ENCODE data around the gene EXD1. TPM values are rescaled to one million over a fixed set of nuclear protein-coding genes. Genes with fewer than 3 reads are reported as not detected.

Gene EXD1
- total and polyA plus RNA-seq, 9 of the 15 experiments (the other 6 are each of a cell fraction or from before 2014, with no cell fraction given) = not detected

DNA sequence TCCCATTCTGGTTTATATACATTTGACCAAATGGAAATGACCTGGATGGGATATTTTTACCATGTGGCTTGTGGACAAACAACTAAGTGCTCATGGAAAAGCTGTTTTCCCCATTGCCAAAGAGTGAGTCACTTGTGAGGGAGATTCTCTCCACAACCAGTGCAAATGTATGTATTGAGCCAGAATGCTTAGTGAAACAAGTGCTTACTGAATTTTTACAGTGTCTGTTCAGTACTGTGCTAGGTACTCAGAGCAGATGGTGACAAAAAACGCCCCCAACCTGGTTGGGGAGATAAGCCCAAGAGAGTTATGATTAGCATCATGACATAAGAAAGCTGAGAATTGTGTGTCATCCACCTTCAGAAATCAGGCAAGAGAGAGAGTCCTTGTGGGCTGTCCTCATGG lies 2.8 kb upstream of the EXD1 start (continued):
- TF ChIP-seq, protein P1, sequence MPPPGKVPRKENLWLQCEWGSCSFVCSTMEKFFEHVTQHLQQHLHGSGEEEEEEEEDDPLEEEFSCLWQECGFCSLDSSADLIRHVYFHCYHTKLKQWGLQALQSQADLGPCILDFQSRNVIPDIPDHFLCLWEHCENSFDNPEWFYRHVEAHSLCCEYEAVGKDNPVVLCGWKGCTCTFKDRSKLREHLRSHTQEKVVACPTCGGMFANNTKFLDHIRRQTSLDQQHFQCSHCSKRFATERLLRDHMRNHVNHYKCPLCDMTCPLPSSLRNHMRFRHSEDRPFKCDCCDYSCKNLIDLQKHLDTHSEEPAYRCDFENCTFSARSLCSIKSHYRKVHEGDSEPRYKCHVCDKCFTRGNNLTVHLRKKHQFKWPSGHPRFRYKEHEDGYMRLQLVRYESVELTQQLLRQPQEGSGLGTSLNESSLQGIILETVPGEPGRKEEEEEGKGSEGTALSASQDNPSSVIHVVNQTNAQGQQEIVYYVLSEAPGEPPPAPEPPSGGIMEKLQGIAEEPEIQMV (tag; conservative IDR thresholded peaks at IDR 0.05; ENCODE audit: low read depth) = 0 out of 2 replicates have a peak, but pooled peaks have one; percentile 41
- TF ChIP-seq RNF2 (IDR thresholded peaks at IDR 0.05) (peak; percentile 47; the same call in 1 of the 2 replicates), MBD2 (IDR thresholded peaks at IDR 0.05; ENCODE audit: borderline replicate concordance, low read depth) (peak; percentile 52; the same call in 1 of the 2 replicates), NFXL1 (CRISPR knock-in tag; IDR thresholded peaks at IDR 0.05) (no peak), HDAC1 (IDR thresholded peaks at IDR 0.05) (peak in 1 of 2 experiments; percentile 80; a peak in 2 of 4 replicates), ZNF140 (CRISPR knock-in tag; IDR thresholded peaks at IDR 0.05) (no peak), HDAC3 (IDR thresholded peaks at IDR 0.05; ENCODE audit: borderline replicate concordance, partially characterized antibody) (peak; percentile 66), FOSL1 (tag; conservative IDR thresholded peaks at IDR 0.05) (peak; percentile 94), FOXM1 (IDR thresholded peaks at IDR 0.05; ENCODE audit: low read depth) (peak; percentile 82), FOXM1 (CRISPR knock-in tag; IDR thresholded peaks at IDR 0.05; ENCODE audit: low read depth) (no peak), POLR2AphosphoS2 (IDR thresholded peaks at IDR 0.05; ENCODE audit: low read length) (no peak), DMBX1 (CRISPR knock-in tag; IDR thresholded peaks at IDR 0.05; ENCODE audit: borderline replicate concordance) (peak; percentile 69; the same call in 1 of the 2 replicates), NFIC (IDR thresholded peaks at IDR 0.05) (peak; percentile 78), ETV6 (IDR thresholded peaks at IDR 0.05; ENCODE audit: borderline replicate concordance in 1 of 2, low read depth in 2 of 2, low read length in 1 of 2) (peak in 1 of 2 experiments; percentile 53; a peak in 1 of 4 replicates), ETV6 (CRISPR knock-in tag; IDR thresholded peaks at IDR 0.05; ENCODE audit: borderline replicate concordance) (no peak), ZEB2 (IDR thresholded peaks at IDR 0.05) (peak; percentile 89), TCF3 (CRISPR knock-in tag; IDR thresholded peaks at IDR 0.05) (peak; percentile 90), NR2C1 (IDR thresholded peaks at IDR 0.05) (no peak), NR2C1 (tag; IDR thresholded peaks at IDR 0.05) (0 out of 2 replicates have a peak, but pooled peaks have one; percentile 29), POLR2AphosphoS5 (IDR thresholded peaks at IDR 0.05; ENCODE audit: control insufficient read depth, insufficient read depth, low read depth, low read length) (peak; percentile 76; the same call in 1 of the 2 replicates), BCL6 (CRISPR knock-in tag; IDR thresholded peaks at IDR 0.05) (no peak)
- TF ChIP-seq, protein P2, sequence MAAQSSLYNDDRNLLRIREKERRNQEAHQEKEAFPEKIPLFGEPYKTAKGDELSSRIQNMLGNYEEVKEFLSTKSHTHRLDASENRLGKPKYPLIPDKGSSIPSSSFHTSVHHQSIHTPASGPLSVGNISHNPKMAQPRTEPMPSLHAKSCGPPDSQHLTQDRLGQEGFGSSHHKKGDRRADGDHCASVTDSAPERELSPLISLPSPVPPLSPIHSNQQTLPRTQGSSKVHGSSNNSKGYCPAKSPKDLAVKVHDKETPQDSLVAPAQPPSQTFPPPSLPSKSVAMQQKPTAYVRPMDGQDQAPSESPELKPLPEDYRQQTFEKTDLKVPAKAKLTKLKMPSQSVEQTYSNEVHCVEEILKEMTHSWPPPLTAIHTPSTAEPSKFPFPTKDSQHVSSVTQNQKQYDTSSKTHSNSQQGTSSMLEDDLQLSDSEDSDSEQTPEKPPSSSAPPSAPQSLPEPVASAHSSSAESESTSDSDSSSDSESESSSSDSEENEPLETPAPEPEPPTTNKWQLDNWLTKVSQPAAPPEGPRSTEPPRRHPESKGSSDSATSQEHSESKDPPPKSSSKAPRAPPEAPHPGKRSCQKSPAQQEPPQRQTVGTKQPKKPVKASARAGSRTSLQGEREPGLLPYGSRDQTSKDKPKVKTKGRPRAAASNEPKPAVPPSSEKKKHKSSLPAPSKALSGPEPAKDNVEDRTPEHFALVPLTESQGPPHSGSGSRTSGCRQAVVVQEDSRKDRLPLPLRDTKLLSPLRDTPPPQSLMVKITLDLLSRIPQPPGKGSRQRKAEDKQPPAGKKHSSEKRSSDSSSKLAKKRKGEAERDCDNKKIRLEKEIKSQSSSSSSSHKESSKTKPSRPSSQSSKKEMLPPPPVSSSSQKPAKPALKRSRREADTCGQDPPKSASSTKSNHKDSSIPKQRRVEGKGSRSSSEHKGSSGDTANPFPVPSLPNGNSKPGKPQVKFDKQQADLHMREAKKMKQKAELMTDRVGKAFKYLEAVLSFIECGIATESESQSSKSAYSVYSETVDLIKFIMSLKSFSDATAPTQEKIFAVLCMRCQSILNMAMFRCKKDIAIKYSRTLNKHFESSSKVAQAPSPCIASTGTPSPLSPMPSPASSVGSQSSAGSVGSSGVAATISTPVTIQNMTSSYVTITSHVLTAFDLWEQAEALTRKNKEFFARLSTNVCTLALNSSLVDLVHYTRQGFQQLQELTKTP (IDR thresholded peaks at IDR 0.05; ENCODE audit: low read depth in 1 of 2, partially characterized antibody in 2 of 2) = peak in 1 of 2 experiments; percentile 21
- TF ChIP-seq, protein P3, sequence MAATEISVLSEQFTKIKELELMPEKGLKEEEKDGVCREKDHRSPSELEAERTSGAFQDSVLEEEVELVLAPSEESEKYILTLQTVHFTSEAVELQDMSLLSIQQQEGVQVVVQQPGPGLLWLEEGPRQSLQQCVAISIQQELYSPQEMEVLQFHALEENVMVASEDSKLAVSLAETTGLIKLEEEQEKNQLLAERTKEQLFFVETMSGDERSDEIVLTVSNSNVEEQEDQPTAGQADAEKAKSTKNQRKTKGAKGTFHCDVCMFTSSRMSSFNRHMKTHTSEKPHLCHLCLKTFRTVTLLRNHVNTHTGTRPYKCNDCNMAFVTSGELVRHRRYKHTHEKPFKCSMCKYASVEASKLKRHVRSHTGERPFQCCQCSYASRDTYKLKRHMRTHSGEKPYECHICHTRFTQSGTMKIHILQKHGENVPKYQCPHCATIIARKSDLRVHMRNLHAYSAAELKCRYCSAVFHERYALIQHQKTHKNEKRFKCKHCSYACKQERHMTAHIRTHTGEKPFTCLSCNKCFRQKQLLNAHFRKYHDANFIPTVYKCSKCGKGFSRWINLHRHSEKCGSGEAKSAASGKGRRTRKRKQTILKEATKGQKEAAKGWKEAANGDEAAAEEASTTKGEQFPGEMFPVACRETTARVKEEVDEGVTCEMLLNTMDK (IDR thresholded peaks at IDR 0.05; ENCODE audit: borderline replicate concordance, insufficient read depth, low read depth, low read length, poor library complexity, severe bottlenecking) = no peak

Data from K562 (cell line).